Tongue (tissue), 2 donors: Measurements from ENCODE around the gene PDCD11. TPM values are rescaled to one million over a fixed set of nuclear protein-coding genes. Genes with fewer than 3 reads are reported as not detected.

Experiments
- DNase-seq: peaks from one replicate; pipeline ENCODE4 v3.0.0-alpha.2; 2015
- total RNA-seq: library from RNA; depleted of rRNA; stranded (reverse); fragments of >200 nt; gene quantifications from one replicate; pipeline ENCODE4 v1.2.3, GENCODE V29; 2014

PDCD11 gene
- total RNA-seq, 1 donor from 2014 or later = 36.0 TPM

- no peak for DNase-seq
Measured at GRCh38 chr10:103417601-103418000, 21.2 kb downstream of the PDCD11 start.

DNA sequence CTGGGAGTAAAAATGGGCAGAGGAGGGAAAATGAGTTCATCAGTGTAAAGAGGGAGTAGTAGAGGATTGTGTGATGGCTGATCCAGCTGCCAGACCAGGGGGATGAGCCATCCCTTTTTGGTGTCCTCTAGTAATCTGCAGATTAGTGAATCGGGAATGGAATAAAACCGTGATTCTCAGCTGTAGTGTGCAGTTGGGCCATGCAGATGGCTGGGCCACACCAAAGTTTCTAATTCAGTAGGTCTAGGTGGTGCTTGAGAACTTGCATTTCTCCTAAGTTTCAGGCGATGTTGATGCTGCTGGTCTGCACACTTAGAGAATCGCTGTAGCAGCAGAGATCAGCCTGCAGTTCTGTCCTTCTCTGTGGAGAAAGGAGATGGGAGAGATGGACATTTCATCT is 22.7 kb downstream of the PDCD11 start:
- DNase-seq = no peak

DNA sequence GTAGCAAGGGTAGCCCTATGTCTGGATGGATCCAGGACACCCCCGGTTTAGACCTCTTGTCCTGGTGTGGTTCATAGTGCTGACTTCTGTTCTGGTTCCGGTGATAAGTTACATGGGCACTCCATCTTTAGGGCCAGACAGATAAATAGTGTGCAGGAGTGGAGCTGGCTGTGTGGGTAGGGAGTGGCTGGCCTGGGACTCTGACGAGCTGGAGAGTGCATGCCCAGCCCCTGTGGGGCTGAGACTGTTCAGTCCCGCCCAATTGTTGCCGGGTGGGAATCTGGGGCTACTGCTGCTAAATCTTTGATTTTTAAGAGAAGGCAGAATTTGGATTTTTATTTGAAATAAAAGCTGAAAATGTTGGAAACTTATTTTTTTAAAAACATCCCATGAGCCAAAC is 27.3 kb downstream of the PDCD11 start:
- no peak for DNase-seq

DNA sequence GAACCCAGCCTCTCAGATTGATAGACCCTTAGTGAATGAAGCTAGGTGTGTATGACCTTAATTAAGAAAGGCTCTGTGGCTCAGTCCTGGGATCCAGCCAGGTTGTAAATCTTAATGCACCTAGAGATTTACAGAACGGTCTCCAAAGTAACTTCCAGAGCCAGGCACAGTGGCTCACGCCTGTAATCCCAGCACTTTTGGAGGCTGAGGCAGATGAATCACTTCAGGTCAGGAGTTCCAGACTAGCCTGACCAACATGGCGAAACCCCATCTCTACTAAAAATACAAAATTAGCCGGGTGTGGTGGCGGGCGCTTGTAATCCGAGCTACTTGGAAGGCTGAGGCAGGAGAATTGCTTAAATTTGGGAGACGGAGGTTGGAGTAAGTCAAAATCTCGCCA is 31.4 kb downstream of the PDCD11 start:
- no peak for DNase-seq

DNA sequence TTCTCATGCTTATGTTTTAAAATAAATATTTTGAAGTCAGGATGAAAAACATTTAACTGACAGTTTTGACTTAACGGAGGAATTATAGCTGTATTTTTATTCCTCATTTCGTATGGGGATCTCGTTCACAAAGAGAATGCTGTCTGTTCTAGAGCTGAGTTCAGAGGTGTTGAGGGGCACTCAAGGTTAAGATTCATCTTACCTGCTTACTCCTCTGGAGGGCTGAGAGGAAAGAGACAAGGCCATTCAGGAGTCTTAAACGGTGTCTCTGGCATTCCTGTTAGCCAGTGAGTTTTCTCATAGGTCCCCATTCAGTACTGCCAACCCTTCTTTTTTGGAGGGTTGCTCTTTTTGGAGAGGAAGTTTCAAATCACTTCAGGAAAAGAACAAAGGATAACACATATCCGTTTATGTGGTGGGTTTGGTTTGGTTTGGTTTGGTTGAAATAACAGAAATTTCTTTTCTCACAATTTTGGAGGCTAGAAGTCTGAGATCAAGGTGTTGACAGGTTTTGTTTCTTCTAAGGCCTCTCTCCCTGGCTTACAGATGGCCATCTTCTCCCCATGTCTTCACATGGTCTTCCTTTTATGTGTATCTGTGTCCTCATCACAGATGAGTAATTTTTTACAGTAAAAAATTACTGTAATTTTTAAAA is 32.7 kb downstream of the PDCD11 start:
- DNase-seq = no peak

- no peak for DNase-seq
Measured at GRCh38 chr10:103429647-103430046, 33.2 kb downstream of the PDCD11 start.

GRCh38 chr10:103431902-103432301 is 35.5 kb downstream of the PDCD11 start:
- no peak for DNase-seq

DNA sequence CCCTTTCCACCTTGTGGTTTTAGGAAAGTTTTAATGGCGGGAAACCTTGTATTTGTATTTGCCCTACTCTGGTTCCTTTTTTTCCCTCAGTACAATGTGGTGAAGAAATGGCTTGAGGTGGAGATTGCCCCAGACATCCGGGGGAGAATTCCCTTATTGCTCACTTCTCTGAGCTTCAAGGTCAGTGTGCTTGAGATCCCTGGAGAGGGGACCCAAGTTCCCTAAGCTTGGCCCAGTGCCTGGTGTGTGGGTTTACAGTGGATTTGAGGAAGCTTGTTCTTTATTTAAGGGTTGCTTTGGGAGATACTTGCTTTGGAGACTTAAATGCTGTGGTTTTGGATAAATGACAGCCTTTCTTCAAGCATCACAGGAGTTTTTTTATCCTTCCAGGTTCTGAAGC is 37.4 kb downstream of the PDCD11 start:
- no peak for DNase-seq

DNA sequence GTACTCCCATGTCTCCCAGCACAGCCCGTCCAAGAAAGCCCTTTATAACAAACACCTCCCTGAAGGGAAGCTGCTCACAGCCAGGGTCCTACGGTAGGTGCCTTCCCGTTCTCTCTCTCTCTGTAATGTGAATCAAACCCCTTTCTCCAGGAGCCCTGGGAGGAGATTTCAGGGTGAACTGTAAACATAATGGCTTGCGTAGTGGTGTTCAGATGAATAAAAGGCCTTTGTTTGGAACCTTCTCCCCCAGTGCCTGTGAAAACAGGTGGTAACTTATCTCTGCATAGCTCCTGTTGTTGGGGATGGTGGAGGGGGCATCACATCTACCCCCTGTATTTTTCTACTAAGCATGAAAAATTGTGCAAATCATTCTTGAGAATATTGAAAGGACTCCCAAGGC is 43.4 kb downstream of the PDCD11 start:
- no peak for DNase-seq

DNA sequence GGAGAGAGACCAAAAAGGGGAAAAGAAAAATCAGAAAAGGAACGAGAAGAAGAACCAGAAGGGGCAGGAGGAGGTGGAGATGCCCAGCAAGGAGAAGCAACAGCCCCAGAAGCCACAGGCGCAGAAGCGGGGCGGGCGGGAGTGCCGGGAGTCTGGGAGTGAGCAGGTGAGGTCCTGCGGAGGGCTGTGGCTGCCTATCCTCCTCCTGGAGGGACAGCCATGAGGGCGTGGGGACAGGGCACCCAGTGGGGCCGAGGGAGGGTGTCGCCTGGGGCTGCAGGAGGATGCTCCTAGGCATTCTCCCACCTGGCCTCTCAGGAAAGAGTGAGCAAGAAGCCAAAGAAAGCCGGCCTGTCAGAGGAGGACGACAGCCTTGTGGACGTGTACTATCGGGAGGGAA is 44.0 kb downstream of the PDCD11 start:
- DNase-seq = no peak

DNA sequence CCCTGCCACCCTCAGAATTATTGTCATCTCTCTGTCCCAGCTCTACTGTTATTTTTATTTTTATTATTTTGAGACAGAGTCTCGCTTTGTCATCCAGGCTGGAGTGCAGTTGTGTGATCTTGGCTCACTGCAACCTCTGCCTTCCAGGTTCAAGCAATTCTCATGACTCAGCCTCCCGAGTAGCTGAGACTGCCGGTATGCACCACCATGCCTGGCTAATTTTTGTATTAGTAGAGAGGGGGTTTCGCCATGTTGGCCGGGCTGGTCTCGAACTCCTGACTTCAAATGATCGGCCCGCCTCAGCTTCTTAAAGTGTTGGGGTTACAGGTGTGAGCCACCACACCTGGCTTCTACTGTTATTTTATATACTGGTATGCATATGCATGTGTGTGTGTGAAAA is 44.8 kb downstream of the PDCD11 start:
- DNase-seq = no peak

- no peak for DNase-seq
Measured at GRCh38 chr10:103441611-103442010, 45.2 kb downstream of the PDCD11 start.

- no peak for DNase-seq
Measured at GRCh38 chr10:103442031-103442461, 45.6 kb downstream of the PDCD11 start.

DNA sequence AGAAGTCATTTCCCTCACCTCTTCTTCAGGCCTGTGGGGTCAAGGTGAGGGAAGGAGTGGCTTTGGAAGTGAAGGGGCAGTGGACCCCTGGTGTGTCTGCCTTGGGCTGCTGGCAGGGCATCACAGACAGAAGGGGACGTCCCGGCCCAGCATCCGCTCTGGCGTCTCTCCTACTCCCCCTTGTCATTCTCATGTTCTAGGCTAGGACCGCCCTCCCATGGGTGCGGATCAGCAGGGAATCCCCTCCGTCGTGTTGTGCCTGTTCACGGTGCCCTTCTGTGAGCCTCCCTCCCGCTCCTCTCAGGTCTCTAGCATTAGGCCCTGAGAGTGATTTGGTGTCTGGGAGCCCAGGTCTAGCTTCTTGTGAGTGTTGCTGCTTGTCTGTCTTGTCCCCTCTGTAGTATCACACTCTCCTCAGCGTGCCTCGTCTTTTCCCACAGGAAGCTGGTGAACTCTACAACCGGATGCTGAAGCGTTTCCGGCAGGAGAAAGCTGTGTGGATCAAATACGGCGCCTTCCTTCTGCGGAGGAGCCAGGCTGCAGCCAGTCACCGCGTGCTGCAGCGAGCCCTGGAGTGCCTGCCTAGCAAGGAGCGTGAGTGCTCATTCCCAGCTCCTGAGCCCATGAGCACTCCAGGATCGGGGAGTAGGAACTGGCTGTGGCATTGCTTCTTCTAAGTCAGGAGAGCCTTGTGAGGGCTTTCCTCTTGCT is 47.2 kb downstream of the PDCD11 start:
- DNase-seq = no peak

DNA sequence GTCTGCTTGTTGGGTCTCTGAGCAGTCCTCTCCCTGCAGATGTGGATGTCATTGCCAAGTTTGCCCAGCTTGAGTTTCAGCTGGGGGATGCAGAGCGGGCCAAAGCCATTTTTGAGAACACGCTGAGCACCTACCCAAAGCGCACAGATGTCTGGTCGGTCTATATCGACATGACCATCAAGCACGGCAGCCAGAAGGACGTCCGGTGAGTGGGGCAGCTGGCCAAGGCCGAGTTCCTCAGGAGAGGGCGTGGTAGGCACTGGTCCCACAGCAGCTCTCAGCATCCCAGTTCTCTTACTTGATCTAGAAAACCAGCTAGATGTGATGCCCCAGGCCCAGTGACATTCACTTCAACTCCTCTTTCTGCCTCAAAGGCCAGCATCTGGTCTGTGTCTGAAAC is 48.1 kb downstream of the PDCD11 start:
- no peak for DNase-seq

- no peak for DNase-seq
Measured at GRCh38 chr10:103445366-103445765, 48.9 kb downstream of the PDCD11 start.

DNA sequence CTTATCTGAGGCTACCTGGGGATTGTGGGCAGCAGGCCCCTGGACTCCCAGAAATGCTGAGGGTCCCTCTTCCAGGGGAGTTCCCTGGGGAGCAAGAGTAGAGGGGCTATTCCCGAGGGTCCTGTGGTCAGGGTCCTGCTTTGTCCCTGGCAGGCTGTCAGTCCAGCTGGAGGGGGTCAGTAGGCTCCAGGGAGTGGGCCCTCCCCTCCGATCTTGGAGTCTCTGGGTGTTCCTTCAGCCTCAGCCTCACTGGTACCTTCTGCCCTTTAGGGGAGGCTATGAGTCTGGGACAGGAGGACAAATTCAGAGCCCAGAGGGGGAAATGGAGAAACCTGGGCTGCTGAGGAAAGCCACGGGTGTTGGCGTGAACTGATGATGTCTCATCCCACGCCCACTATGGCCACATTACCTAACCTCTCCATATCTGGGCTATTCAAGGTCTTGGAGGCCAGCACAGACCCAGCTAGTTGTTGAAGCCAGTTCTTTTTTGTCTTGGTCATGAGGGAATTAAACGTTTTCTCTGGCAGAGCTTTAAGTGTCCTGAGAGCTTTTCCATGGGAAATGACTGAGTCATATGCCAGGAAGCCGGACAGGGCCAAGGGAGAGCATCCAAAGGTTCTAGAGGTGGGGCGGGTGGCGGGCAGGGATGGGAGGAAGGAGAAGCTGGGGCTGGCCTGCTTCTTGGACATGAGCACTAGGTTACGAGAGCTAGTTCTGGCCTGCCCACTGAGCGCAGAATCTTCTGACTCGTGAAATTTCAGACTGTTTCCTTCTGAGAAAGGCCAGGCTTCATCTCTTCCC is 49.5 kb downstream of the PDCD11 start:
- DNase-seq = no peak

DNA sequence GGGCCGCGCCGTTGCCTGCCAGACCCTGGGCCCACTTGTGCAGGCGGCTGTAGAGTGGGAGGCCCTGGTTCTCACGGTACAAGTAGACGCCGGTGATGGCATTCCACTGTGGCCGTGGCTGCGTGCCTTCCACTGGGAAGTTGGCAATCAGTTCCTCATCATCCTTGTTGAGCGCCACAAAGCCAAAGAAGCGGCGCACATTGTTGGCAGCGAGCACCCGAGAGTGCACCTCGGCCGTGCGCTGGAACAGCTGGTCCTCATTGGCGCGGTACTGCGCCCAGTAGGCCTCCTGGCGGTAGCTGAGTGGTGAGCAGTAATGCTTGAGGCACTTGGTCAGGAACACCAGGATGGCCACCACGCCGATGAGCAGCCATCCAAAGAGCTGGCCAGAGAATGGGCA is 50.8 kb downstream of the PDCD11 start:
- no peak for DNase-seq

DNA sequence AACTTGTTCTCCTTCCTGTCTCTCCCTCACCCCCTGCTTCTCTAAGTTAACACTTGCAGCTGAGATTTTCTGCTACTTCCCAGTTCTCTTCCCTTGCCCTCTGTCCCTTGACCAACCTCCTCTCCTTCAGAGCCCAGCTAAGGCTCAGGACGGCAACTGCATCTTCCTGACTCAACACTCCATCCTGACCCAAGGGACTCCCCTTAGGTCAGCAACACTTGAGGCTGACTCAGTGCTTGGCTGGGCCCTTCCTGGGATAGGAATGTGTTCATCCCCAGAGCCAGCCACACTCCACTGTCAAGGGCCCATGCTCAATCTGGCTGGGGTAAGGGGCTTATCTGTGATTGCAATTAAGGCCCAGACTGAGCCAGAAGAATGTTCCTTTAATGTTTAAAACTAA is 52.3 kb downstream of the PDCD11 start:
- DNase-seq = no peak

DNA sequence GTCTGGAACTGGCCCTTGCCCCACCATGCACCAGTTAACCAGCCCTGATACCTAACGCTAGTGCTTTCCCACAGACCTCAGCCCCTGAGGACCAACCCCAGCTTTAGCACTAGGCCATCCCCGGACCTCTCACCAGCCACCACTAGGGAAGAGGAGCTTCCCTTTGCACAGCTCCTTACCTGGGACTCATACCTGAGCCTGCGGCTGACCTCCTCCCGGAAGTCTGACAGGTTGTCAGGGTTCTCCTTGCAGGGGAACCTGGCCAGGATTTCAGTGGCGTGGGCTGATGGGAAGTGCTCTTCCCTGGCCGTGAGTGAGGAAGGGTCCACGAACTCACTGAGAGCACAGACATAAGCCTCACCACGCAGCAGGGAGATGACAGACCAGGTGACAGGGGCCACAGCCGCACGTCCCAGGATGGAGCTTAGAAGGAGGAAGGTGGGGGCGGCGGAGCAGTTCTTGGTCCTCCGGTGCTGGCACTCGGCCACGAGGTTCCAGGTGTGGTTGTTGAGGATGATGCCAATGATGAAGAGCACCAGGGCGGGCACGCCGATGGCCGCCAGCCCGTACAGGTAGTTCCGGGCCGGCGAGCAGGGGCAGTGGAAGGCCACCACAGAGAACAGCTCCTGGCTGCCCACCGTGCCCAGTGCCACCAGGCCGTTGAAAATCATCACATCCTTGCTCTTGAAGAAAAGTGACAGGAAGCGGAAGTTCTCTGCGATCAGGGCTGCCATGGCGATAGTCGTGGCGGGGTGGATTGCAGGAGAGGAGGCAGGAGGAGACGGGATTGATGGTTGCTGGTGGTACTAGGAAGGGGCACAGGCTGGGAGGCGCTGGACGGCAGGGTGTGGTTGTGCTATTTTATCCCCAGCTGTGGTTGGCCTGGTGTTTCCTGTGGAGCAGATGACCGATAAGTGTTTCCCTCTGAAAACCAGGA is 53.0 kb downstream of the PDCD11 start:
- DNase-seq = no peak

DNA sequence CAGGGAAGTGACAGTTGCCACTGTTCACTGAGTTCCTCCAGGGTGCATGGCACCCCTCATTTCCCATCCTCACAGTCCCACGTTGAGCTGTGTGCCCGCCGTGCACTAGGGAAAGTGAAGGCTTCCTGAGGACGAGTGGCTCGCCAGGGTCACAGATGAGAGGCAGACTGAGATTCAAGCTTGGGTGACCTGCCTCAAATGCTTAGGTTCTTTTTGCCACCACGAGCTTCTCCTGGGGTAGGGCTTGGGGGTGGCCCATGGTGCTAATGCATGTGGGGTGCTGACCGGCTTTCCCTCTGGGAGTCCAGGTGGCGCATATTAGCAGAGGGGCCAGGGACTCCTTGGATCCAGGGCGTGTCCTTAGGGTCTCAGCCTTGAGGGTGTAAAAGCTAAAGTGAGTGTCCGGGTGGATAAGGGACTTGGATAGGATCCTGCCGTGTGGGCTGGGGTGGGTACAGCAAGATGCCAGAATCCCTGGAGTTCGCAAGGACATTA is 53.8 kb downstream of the PDCD11 start:
- no peak for DNase-seq
